Esophagus muscularis mucosa (tissue), 4 donors: Measurements from ENCODE around the gene OR2Y1. TPM values are rescaled to one million over a fixed set of nuclear protein-coding genes. Genes with fewer than 3 reads are reported as not detected.
"Not testable (repeated sequence)": the region's sequence is repeated elsewhere in the genome, so short reads cannot be mapped to it uniquely, and the experiment has no call there.

Source experiments
- DNase-seq: peaks from one replicate; pipeline ENCODE4 v3.0.0-alpha.2; 2017; ENCODE audit errors: extremely low spot score
- H3K27ac ChIP-seq, 4 donors: fragments of 200-600 bp; sonication (generic); replicated peaks in 1 of 4; 1 replicate in 3 of 4; 2 replicates in 1 of 4; pipeline ENCODE4 v1.5.1; 2016 to 2019; ENCODE audit warnings: mild to moderate bottlenecking in 1 of 4
- H3K27me3 ChIP-seq, 4 donors: fragments of 200-600 bp; sonication (generic); one replicate each; pipeline versions ENCODE4 v1.5.1 to v1.6.0; 2016 to 2019
- H3K36me3 ChIP-seq, 4 donors: fragments of 200-600 bp; sonication (generic); one replicate each; pipeline ENCODE4 v1.5.1; 2016 to 2019
- H3K4me1 ChIP-seq, 4 donors: fragments of 200-600 bp; sonication (generic); one replicate each; pipeline ENCODE4 v1.5.1; 2016 to 2019
- H3K4me3 ChIP-seq, 4 donors: fragments of 200-600 bp; sonication (generic); 1 replicate in 2 of 4; 2 replicates in 2 of 4; pipeline ENCODE4 v1.5.1; 2016 to 2019; ENCODE audit warnings: mild to moderate bottlenecking in 4 of 4, moderate library complexity in 1 of 4
- H3K9me3 ChIP-seq, 4 donors: fragments of 200-600 bp; sonication (generic); 1 replicate in 3 of 4; 2 replicates in 1 of 4; pipeline ENCODE4 v1.5.1; 2016 to 2019
- EP300 ChIP-seq: sonication (generic); formaldehyde crosslinking; IDR thresholded peaks from one replicate; pipeline ENCODE4 v1.6.1; 2017; ENCODE audit warnings: antibody characterized with exemption
- POLR2A ChIP-seq: fragments of 450-650 bp; IDR thresholded peaks from one replicate; pipeline ENCODE4 v1.6.1; 2017; ENCODE audit warnings: antibody characterized with exemption, moderate library complexity, mild to moderate bottlenecking, low read depth
- POLR2AphosphoS5 ChIP-seq, 2 donors: sonication (generic); formaldehyde crosslinking; IDR thresholded peaks; one replicate each; pipeline ENCODE4 v1.6.1; 2017; ENCODE audit warnings: antibody characterized with exemption in 2 of 2
- WGBS: methylation state at CpG from one replicate; pipeline ENCODE4 v1.1.5; 2018; 5-methylcytosine and 5-hydroxymethylcytosine counted together
- intact Hi-C: fragments of 100-400 bp; cut with DNase I; formaldehyde crosslinking; loops from one replicate; pipeline ENCODE4 v1.15.1; 2023
- total RNA-seq, 4 donors: library from RNA; depleted of rRNA; stranded (reverse); fragments of >200 nt; gene quantifications; one replicate each; pipeline versions ENCODE4 v1.1.0 to v1.2.1, GENCODE V29; 2016
- TF ChIP-seq, protein P1 (sequence below), 3 experiments: fragments of 200-600 bp in 2 of 3; fragments of 450-650 bp in 1 of 3; sonication (generic) in 2 of 3; IDR thresholded peaks; one replicate each; pipeline ENCODE4 v1.5.1; 2017 to 2019; ENCODE audit warnings: antibody characterized with exemption in 3 of 3, mild to moderate bottlenecking in 2 of 3, moderate library complexity in 1 of 3

Gene OR2Y1
- total RNA-seq, 4 donors from 2014 or later: not detected

DNA sequence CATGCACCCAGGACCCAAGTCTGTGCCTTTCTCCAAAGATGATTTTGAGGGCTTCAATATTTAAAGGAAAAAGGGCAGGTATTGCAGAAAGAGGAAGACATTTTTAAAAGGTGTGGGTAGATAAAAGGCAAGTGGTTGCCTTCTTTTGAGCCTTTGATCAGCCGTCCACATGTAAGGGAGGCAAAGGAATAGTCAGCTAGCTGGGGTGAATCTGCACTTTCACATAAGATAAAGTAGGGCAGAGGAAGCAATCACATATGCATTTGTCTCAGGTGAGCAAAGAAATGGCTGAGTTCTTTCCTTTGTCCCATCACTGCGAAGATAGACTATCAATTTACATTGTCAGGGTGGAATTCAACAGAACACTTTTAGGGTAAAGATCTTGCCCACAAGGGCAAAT lies 42.9 kb upstream of the OR2Y1 start:
- H3K4me3 ChIP-seq: no peak overlapping the region
- no peaks in the 10 kb centered on the region for H3K27me3 ChIP-seq
- H3K36me3 ChIP-seq: peaks cover 0 to 6% (median 3%) of the 10 kb centered on the region in 4 donors
- H3K9me3 ChIP-seq: no peaks in the 10 kb centered on the region
- 91% methylated on average over 2 of the region's 2 CpGs for WGBS
- no peak overlapping the region for H3K27ac ChIP-seq
- intact Hi-C loops: loop anchor here (2.0 to 10.0 kb wide), 2 partner anchors 78 to 372 kb away; partner anchors contain the start of gene ZFP62
- DNase-seq: peak; percentile 47
- TF ChIP-seq POLR2A: no peak
- no peak for TF ChIP-seq POLR2AphosphoS5 (IDR thresholded peaks at IDR 0.05)
- no peak for TF ChIP-seq EP300
- TF ChIP-seq, protein P1, sequence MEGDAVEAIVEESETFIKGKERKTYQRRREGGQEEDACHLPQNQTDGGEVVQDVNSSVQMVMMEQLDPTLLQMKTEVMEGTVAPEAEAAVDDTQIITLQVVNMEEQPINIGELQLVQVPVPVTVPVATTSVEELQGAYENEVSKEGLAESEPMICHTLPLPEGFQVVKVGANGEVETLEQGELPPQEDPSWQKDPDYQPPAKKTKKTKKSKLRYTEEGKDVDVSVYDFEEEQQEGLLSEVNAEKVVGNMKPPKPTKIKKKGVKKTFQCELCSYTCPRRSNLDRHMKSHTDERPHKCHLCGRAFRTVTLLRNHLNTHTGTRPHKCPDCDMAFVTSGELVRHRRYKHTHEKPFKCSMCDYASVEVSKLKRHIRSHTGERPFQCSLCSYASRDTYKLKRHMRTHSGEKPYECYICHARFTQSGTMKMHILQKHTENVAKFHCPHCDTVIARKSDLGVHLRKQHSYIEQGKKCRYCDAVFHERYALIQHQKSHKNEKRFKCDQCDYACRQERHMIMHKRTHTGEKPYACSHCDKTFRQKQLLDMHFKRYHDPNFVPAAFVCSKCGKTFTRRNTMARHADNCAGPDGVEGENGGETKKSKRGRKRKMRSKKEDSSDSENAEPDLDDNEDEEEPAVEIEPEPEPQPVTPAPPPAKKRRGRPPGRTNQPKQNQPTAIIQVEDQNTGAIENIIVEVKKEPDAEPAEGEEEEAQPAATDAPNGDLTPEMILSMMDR (IDR thresholded peaks at IDR 0.05): no peak
- peaks cover 36 to 39% (median 37%) of the 10 kb centered on the region in 4 donors for H3K4me1 ChIP-seq

DNA sequence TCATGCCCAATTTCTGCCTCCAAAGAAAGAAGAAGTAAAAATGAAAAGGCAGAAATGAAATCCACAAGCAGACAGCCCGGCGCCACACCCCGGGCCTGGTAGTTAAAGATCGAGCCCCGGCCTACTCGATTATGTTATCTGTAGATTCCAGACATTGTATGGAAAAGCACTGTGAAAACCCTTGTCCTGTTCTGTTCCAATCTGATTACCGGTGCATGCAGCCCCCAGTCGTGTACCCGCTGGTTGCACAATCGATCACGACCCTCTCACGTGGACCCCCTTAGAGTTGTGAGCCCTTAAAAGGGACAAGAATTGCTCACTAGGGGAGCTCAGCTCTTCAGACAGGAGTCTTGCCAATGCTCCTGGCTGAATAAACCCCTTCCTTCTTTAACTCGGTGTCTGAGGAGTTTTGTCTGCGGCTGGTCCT lies 42.1 kb upstream of the OR2Y1 start:
- DNase-seq: peak; percentile 68
- H3K9me3 ChIP-seq, H3K4me3 ChIP-seq, H3K27ac ChIP-seq, H3K36me3 ChIP-seq, H3K27me3 ChIP-seq: not testable (repeated sequence)
- WGBS: 85% methylated on average over 14 of the region's 14 CpGs
- intact Hi-C loops: loop anchor here (2.0 to 10.0 kb wide), 2 partner anchors 79 to 373 kb away; partner anchors contain the start of gene ZFP62
- H3K4me1 ChIP-seq: peaks cover 28 to 30% (median 28%) of the 10 kb centered on the region in 4 donors

DNA sequence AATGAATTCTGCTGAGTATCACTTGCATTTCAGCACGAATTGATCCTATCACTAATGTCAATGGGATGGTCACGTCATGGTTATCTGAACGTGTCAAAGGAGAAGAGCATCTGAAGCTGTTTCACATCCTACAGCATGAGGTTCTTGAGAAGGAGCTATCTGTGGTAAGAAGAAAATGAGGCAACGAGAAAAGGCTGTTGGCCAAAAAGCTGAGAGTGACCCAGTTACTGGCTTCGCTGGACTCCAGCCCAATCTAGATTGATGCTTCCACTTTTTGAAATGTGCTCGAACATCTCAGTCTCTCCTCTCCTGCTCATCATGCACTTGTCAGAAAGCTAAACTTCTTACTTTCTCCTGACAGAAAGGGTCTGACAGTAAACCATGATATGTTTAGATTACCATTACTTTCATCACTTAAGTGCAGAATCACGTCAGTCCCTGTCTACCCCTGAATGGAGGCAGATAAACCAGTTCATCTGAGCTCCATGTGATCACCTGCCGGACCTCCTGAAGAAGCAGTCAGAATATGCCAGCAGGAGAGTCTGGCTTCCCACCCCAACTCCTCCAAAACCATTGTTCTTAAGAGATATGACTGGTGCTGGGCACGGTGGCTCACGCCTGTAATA lies 40.2 kb upstream of the OR2Y1 start:
- Histone ChIP-seq H3K27me3 (no peaks in the 10 kb centered on the region), H3K36me3 (peaks cover 0 to 3% (median 0%) of the 10 kb centered on the region in 4 donors), H3K27ac (no peak overlapping the region), H3K9me3 (no peaks in the 10 kb centered on the region), H3K4me1 (peaks cover 10 to 12% (median 10%) of the 10 kb centered on the region in 4 donors), H3K4me3 (no peak overlapping the region)
- intact Hi-C loops: loop anchor here (10.0 kb wide), 1 partner anchor 375 kb away; no protein-coding TSS in a partner anchor
- peak; percentile 72 for DNase-seq
- WGBS: 77% methylated on average over 8 of the region's 10 CpGs
- no peak for TF ChIP-seq POLR2AphosphoS5 (IDR thresholded peaks at IDR 0.05)
- TF ChIP-seq EP300: no peak
- TF ChIP-seq, protein P1 (IDR thresholded peaks at IDR 0.05): no peak
- no peak for TF ChIP-seq POLR2A

DNA sequence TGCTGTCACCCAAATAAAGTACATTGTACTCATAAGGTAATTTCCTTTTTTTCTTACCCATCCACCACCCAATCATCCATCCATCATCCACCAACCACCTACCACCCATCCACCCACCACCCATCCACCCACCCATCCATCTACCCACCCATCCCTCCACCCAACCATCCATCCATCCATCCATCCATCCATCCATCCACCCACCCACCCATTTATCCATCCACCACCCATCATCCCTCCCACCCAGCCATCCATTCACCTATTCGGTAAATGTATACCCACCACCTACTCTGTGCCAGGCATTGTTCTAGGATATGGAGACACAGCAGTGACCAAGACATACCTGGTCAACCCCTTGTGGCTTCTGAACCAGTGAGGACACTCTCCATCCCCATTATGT lies 37.6 kb upstream of the OR2Y1 start:
- H3K4me1 ChIP-seq: no peaks in the 10 kb centered on the region
- H3K27me3 ChIP-seq: no peaks in the 10 kb centered on the region
- H3K36me3 ChIP-seq: peaks cover 0 to 3% (median 0%) of the 10 kb centered on the region in 4 donors
- H3K27ac ChIP-seq: no peak overlapping the region
- H3K9me3 ChIP-seq: peaks cover 0 to 1% (median under 1%) of the 10 kb centered on the region in 4 donors
- intact Hi-C loops: no loop called here
- TF ChIP-seq POLR2AphosphoS5 (IDR thresholded peaks at IDR 0.05): no peak
- TF ChIP-seq, protein P1 (IDR thresholded peaks at IDR 0.05): no peak
- no peak for TF ChIP-seq EP300
- 100% methylated on average over 1 of the region's 1 CpG for WGBS
- peak; percentile 68 for DNase-seq
- no peak overlapping the region for H3K4me3 ChIP-seq

DNA sequence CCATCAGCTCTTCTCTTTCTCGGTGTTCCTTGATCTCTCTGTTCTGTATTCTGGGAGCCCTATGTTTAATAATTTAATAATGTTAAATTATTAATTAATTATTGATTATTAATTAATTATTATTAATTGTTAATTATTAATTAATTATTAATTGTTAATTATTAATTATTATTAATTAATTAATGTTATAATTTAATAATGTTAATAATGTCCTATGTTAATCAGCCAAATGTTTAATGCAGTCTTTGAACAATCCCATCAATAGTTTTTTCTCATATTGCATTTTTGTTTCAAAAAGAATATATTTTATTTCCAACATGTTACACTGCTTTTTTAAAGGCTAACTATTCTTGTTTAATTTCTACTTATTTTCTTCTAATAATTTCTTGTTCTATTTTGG lies 36.5 kb upstream of the OR2Y1 start:
- Histone ChIP-seq H3K27ac (no peak overlapping the region), H3K4me1 (no peaks in the 10 kb centered on the region), H3K27me3 (no peaks in the 10 kb centered on the region), H3K36me3 (peaks cover 0 to 3% (median 0%) of the 10 kb centered on the region in 4 donors), H3K9me3 (peaks cover 0 to 11% (median 10%) of the 10 kb centered on the region in 4 donors), H3K4me3 (no peak overlapping the region)
- TF ChIP-seq POLR2AphosphoS5 (IDR thresholded peaks at IDR 0.05): no peak
- TF ChIP-seq, protein P1 (IDR thresholded peaks at IDR 0.05): no peak
- no peak for TF ChIP-seq EP300
- no peak for TF ChIP-seq POLR2A
- no peak for DNase-seq
- intact Hi-C loops: no loop called here
- 96% methylated on average over 1 of the region's 1 CpG for WGBS
